CD4-positive, alpha-beta memory T cell (primary cell): ENCODE measurements around the gene SPATS2L. TPM values are rescaled to one million over a fixed set of nuclear protein-coding genes. Genes with fewer than 3 reads are reported as not detected.

Source experiments
- CTCF ChIA-PET: fragments of 350-600 bp; sonication (Branson Sonifier 250); formaldehyde crosslinking; loops from one replicate; lab custom pipeline; 2021; ENCODE audit warnings: inconsistent platforms; ENCODE audit not compliant: partially characterized antibody; lab: Charles Lee
- POLR2A ChIA-PET: fragments of 350-600 bp; sonication (Branson Sonifier 250); formaldehyde crosslinking; loops from one replicate; lab custom pipeline; 2021; ENCODE audit not compliant: partially characterized antibody; lab: Charles Lee
- DNase-seq, 5 donors: peaks; one replicate each; pipeline versions ENCODE4 v3.0.0 to v3.0.0-alpha.2; 2020 to 2022; ENCODE audit warnings: mixed read lengths in 1 of 5
- H3K27ac ChIP-seq: one replicate; pipeline ENCODE4 v1.7.0; 2013; ENCODE audit warnings: low read depth, low read length
- H3K27me3 ChIP-seq: 2 replicates; pipeline ENCODE4 v1.7.0; 2013; ENCODE audit warnings: mild to moderate bottlenecking, low read length, moderate library complexity; ENCODE audit not compliant: insufficient read depth
- H3K36me3 ChIP-seq: 2 replicates; pipeline ENCODE4 v1.7.0; 2013; ENCODE audit warnings: mild to moderate bottlenecking, low read length, moderate library complexity; ENCODE audit not compliant: insufficient read depth
- H3K4me1 ChIP-seq: 2 replicates; pipeline ENCODE4 v1.7.0; 2013; ENCODE audit warnings: mild to moderate bottlenecking, low read length, moderate library complexity; ENCODE audit not compliant: insufficient read depth
- H3K4me3 ChIP-seq, 2 donors: one replicate each; pipeline ENCODE4 v1.7.0; 2013; ENCODE audit warnings: low read length in 2 of 2, mild to moderate bottlenecking in 1 of 2
- H3K9me3 ChIP-seq, 2 donors: one replicate each; pipeline ENCODE4 v1.7.0; 2013; ENCODE audit warnings: low read length in 2 of 2, control low read depth in 1 of 2; ENCODE audit not compliant: control insufficient read depth in 1 of 2
- H3K27ac Mint-ChIP-seq, 7 donors: one replicate each; pipeline ENCODE4 v1.8.0; 2020 to 2021; ENCODE audit warnings: mixed read lengths in 7 of 7, mild to moderate bottlenecking in 6 of 7, inconsistent platforms in 3 of 7, moderate library complexity in 3 of 7
- H3K27me3 Mint-ChIP-seq, 2 donors: one replicate each; pipeline ENCODE4 v1.8.0; 2020 to 2021; ENCODE audit warnings: mixed read lengths in 2 of 2
- H3K36me3 Mint-ChIP-seq, 2 donors: one replicate each; pipeline ENCODE4 v1.8.0; 2020 to 2021; ENCODE audit warnings: mixed read lengths in 2 of 2, inconsistent platforms in 1 of 2, mild to moderate bottlenecking in 1 of 2
- H3K4me1 Mint-ChIP-seq, 4 donors: one replicate each; pipeline ENCODE4 v1.8.0; 2020 to 2021; ENCODE audit warnings: mixed read lengths in 4 of 4, mild to moderate bottlenecking in 1 of 4
- H3K4me3 Mint-ChIP-seq, 8 donors: one replicate each; pipeline ENCODE4 v1.8.0; 2020 to 2021; ENCODE audit warnings: mixed read lengths in 8 of 8, mild to moderate bottlenecking in 7 of 8, moderate library complexity in 6 of 8, inconsistent platforms in 3 of 8
- H3K9me3 Mint-ChIP-seq, 8 donors: one replicate each; pipeline ENCODE4 v1.8.0; 2020 to 2021; ENCODE audit warnings: mixed read lengths in 8 of 8, mild to moderate bottlenecking in 5 of 8, inconsistent platforms in 3 of 8, moderate library complexity in 1 of 8
- intact Hi-C: fragments of 100-400 bp; cut with micrococcal nuclease; formaldehyde crosslinking; loops from one replicate; pipeline ENCODE4 v1.15.1; 2023
- polyA plus RNA-seq, 2 donors: library from polyadenylated mRNA; unstranded; fragments of 300-500 nt; fragmentation: Illumina TruSeq; gene quantifications; one replicate each; pipeline ENCODE4 v1.2.3, GENCODE V29; 2021
- total RNA-seq, 2 experiments: library from RNA; stranded (reverse); gene quantifications; one replicate each; pipeline ENCODE4 v1.2.3, GENCODE V29; 2021

SPATS2L gene
- total and polyA plus RNA-seq, 4 experiments from 2014 or later = 5.2 to 6.6 (median 6.0) TPM

- Mint-ChIP-seq H3K36me3 (no peaks in the 10 kb centered on the region), H3K27ac (no peak overlapping the region), H3K4me1 (no peaks in the 10 kb centered on the region), H3K9me3 (peaks cover 0 to 5% (median 0%) of the 10 kb centered on the region in 8 donors), H3K27me3 (no peaks in the 10 kb centered on the region), H3K4me3 (no peak overlapping the region)
- intact Hi-C loops = no loop called here
- H3K9me3 ChIP-seq = no peaks in the 10 kb centered on the region
- no peaks in the 10 kb centered on the region for H3K4me1 ChIP-seq
- no peak overlapping the region for H3K4me3 ChIP-seq
- POLR2A ChIA-PET = no interaction called here
- H3K27ac ChIP-seq = no peak overlapping the region
- H3K36me3 ChIP-seq = no peaks in the 10 kb centered on the region
- H3K27me3 ChIP-seq = no peaks in the 10 kb centered on the region
- CTCF ChIA-PET = no interaction called here
- DNase-seq = no peak
These were observed 42.5 kb downstream of the SPATS2L start for GRCh38 chr2:200348897-200349563.

GRCh38 chr2:200349868-200350267, 43.4 kb downstream of the SPATS2L start:
- H3K4me1 ChIP-seq = no peaks in the 10 kb centered on the region
- Mint-ChIP-seq H3K36me3 (no peaks in the 10 kb centered on the region), H3K27ac (peak overlapping the region in 1 of 7 donors; percentile 43), H3K4me1 (no peaks in the 10 kb centered on the region), H3K9me3 (no peaks in the 10 kb centered on the region), H3K27me3 (no peaks in the 10 kb centered on the region), H3K4me3 (no peak overlapping the region)
- ChIA-PET CTCF (no interaction called here), POLR2A (no interaction called here)
- DNase-seq = no peak
- no peaks in the 10 kb centered on the region for H3K27me3 ChIP-seq
- no peaks in the 10 kb centered on the region for H3K36me3 ChIP-seq
- no peaks in the 10 kb centered on the region for H3K9me3 ChIP-seq
- no peak overlapping the region for H3K27ac ChIP-seq
- intact Hi-C loops = no loop called here
- no peak overlapping the region for H3K4me3 ChIP-seq

DNA sequence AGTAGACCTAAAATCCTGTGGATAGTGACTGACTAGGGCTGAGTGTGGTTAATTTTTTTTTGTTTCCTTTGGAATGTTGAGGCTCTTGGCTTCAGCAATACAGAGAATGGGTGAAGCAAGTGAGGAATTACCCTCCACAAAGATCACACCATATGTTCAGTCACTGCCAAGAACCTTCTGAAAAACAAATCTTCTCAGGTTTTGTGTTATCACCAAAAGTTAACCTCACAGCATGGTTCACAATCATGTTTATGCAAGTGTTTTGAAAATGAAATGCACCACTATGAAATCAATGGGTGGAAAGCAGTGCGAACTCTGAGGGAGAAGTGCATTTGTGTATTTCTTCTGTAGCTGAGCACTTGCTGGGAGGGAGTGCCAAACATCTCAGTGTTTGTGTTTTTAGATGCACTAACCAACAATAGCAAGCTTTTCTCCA, 44.4 kb downstream of the SPATS2L start:
- DNase-seq = no peak
- Histone ChIP-seq H3K27ac (no peak overlapping the region), H3K4me1 (no peaks in the 10 kb centered on the region), H3K27me3 (no peaks in the 10 kb centered on the region), H3K36me3 (no peaks in the 10 kb centered on the region), H3K9me3 (no peaks in the 10 kb centered on the region), H3K4me3 (no peak overlapping the region)
- CTCF ChIA-PET = no interaction called here
- Mint-ChIP-seq H3K36me3 (no peaks in the 10 kb centered on the region), H3K4me1 (no peaks in the 10 kb centered on the region), H3K4me3 (no peak overlapping the region), H3K9me3 (no peaks in the 10 kb centered on the region), H3K27me3 (no peaks in the 10 kb centered on the region), H3K27ac (no peak overlapping the region)
- intact Hi-C loops = no loop called here
- POLR2A ChIA-PET = no interaction called here

DNA sequence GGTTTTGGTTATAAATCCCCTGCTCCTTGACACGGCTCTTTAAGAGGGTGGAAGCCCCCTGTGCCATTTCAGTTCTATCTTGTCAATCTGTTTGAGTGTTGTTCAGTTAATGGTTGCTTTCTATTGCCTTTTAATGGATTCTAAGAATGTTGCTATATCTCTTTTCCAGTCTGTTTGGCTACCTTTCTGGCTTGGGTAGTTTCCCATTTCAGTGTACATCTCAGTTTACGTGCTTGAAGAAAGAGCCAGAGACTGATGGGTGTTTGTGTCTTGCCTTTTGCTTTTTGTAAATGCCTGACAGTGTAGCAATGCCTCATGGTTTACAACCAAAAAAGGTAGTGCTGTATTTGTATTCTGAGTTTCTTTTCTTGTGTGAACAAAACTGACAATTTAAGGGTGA, 45.3 kb downstream of the SPATS2L start:
- Mint-ChIP-seq H3K4me3 (no peak overlapping the region), H3K9me3 (no peaks in the 10 kb centered on the region), H3K4me1 (no peaks in the 10 kb centered on the region), H3K27me3 (no peaks in the 10 kb centered on the region), H3K27ac (no peak overlapping the region), H3K36me3 (no peaks in the 10 kb centered on the region)
- Histone ChIP-seq H3K27ac (no peak overlapping the region), H3K27me3 (no peaks in the 10 kb centered on the region), H3K4me1 (no peaks in the 10 kb centered on the region), H3K9me3 (no peaks in the 10 kb centered on the region), H3K36me3 (no peaks in the 10 kb centered on the region), H3K4me3 (no peak overlapping the region)
- intact Hi-C loops = no loop called here
- no peak for DNase-seq
- ChIA-PET POLR2A (no interaction called here), CTCF (no interaction called here)

GRCh38 chr2:200352636-200353035, 46.1 kb downstream of the SPATS2L start:
- CTCF ChIA-PET = interaction anchor here (0.7 kb wide), 1 partner anchor 130 kb away, joined by 3 read pairs; no protein-coding TSS in a partner anchor
- DNase-seq = no peak
- Mint-ChIP-seq H3K27me3 (no peaks in the 10 kb centered on the region), H3K4me1 (no peaks in the 10 kb centered on the region), H3K27ac (no peak overlapping the region), H3K9me3 (no peaks in the 10 kb centered on the region), H3K4me3 (no peak overlapping the region), H3K36me3 (no peaks in the 10 kb centered on the region)
- Histone ChIP-seq H3K4me1 (no peaks in the 10 kb centered on the region), H3K9me3 (no peaks in the 10 kb centered on the region), H3K4me3 (no peak overlapping the region), H3K27ac (no peak overlapping the region), H3K27me3 (no peaks in the 10 kb centered on the region), H3K36me3 (no peaks in the 10 kb centered on the region)
- POLR2A ChIA-PET = no interaction called here
- intact Hi-C loops = no loop called here

DNA sequence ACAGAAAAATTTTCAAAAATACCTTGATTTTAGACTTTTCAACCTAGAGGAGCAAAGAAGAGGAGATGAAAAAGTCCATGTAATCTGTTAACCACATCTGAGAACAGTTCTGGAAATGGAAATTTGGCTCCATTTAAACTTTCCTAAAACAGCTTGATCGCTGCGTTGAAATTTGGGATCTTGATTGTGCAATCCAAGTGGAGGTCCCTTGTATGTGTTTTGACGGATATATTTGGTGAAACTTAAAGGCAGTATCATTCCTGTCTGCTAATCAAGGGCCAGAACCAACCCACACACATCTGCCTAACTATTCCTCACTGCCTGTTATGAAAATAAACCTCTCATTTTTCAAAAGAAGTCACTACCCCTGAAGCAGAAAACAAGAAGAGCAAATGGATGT, 46.6 kb downstream of the SPATS2L start:
- Histone ChIP-seq H3K27me3 (no peaks in the 10 kb centered on the region), H3K27ac (no peak overlapping the region), H3K4me1 (no peaks in the 10 kb centered on the region), H3K4me3 (no peak overlapping the region), H3K9me3 (no peaks in the 10 kb centered on the region), H3K36me3 (no peaks in the 10 kb centered on the region)
- ChIA-PET POLR2A (no interaction called here), CTCF (no interaction called here)
- no peaks in the 10 kb centered on the region for H3K4me1 Mint-ChIP-seq
- intact Hi-C loops = no loop called here
- H3K36me3 Mint-ChIP-seq = no peaks in the 10 kb centered on the region
- H3K27me3 Mint-ChIP-seq = no peaks in the 10 kb centered on the region
- no peak overlapping the region for H3K4me3 Mint-ChIP-seq
- no peak overlapping the region for H3K27ac Mint-ChIP-seq
- no peaks in the 10 kb centered on the region for H3K9me3 Mint-ChIP-seq
- no peak for DNase-seq

- intact Hi-C loops = no loop called here
- Mint-ChIP-seq H3K27me3 (no peaks in the 10 kb centered on the region), H3K36me3 (no peaks in the 10 kb centered on the region), H3K9me3 (no peaks in the 10 kb centered on the region), H3K4me1 (no peaks in the 10 kb centered on the region), H3K27ac (no peak overlapping the region), H3K4me3 (no peak overlapping the region)
- no peaks in the 10 kb centered on the region for H3K4me1 ChIP-seq
- H3K4me3 ChIP-seq = no peak overlapping the region
- no peaks in the 10 kb centered on the region for H3K9me3 ChIP-seq
- ChIA-PET CTCF (no interaction called here), POLR2A (no interaction called here)
- no peaks in the 10 kb centered on the region for H3K27me3 ChIP-seq
- H3K27ac ChIP-seq = no peak overlapping the region
- DNase-seq = no peak
- H3K36me3 ChIP-seq = no peaks in the 10 kb centered on the region
These were observed 47.4 kb downstream of the SPATS2L start for GRCh38 chr2:200353874-200354273.
